ENCODE results near the gene AGXT.
"Not testable (repeated sequence)": the region's sequence is repeated elsewhere in the genome, so short reads cannot be mapped to it uniquely, and the experiment has no call there.

AGXT gene

DNA sequence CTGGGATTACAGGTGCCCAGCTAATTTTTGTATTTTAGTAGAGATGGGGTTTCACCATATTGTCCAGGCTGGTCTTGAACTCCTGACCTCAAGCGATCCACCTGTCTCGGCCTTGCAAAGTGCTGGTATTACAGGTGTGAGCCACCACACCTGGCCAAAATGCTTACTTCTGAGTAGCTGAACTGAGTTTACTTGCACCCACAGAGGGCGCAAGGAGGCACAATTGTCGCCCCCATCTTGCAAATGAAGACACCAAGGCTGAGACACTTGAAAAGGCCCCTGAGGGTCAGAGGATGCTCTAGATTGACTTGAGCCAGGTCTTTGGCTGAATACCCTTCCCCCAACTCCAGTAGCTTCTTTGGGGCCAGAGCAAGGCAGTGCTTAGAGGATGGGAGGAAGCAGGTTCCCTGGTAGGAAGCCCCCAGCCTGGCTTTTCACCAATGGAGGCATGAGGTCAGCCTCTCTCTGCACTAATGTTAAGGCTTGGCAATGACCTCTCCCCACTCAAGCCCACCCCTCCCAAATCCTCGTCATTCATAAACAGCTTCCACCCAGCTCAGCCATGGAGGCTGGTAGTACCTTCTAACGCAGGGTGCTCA, 34.1 kb upstream of the AGXT start:
- DNase-seq (ENCODE audit: extremely low read depth, low read depth), result no peak

DNA sequence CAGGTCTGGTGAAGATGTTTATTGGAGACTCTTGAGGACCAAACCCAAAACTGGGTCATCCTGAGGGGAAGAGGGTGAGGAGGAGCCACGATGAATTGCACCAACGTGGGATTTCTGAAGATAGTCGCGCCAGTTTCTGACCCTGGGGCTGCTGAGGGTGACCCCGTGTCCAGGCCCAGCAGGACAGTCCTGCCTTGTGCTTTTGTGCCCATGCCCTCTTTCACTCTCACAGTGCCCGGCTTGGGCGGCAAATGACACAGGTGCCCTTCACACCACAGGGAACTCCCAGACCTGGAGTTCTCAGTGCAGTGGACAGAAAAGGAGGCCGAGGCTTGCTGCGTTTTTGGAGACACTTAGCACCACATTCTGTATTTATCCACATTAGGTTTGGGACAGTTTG, 33.1 kb upstream of the AGXT start:
- TF ChIP-seq, protein P1, sequence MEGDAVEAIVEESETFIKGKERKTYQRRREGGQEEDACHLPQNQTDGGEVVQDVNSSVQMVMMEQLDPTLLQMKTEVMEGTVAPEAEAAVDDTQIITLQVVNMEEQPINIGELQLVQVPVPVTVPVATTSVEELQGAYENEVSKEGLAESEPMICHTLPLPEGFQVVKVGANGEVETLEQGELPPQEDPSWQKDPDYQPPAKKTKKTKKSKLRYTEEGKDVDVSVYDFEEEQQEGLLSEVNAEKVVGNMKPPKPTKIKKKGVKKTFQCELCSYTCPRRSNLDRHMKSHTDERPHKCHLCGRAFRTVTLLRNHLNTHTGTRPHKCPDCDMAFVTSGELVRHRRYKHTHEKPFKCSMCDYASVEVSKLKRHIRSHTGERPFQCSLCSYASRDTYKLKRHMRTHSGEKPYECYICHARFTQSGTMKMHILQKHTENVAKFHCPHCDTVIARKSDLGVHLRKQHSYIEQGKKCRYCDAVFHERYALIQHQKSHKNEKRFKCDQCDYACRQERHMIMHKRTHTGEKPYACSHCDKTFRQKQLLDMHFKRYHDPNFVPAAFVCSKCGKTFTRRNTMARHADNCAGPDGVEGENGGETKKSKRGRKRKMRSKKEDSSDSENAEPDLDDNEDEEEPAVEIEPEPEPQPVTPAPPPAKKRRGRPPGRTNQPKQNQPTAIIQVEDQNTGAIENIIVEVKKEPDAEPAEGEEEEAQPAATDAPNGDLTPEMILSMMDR (IDR thresholded peaks at IDR 0.05; ENCODE audit: low read depth, low read length), result no peak
- DNase-seq (ENCODE audit: extremely low read depth, low read depth), result no peak

More for the DNA sequence above, 34.1 kb upstream of the AGXT start:
- TF ChIP-seq, protein P1 (IDR thresholded peaks at IDR 0.05; ENCODE audit: low read depth, low read length), result no peak

DNA sequence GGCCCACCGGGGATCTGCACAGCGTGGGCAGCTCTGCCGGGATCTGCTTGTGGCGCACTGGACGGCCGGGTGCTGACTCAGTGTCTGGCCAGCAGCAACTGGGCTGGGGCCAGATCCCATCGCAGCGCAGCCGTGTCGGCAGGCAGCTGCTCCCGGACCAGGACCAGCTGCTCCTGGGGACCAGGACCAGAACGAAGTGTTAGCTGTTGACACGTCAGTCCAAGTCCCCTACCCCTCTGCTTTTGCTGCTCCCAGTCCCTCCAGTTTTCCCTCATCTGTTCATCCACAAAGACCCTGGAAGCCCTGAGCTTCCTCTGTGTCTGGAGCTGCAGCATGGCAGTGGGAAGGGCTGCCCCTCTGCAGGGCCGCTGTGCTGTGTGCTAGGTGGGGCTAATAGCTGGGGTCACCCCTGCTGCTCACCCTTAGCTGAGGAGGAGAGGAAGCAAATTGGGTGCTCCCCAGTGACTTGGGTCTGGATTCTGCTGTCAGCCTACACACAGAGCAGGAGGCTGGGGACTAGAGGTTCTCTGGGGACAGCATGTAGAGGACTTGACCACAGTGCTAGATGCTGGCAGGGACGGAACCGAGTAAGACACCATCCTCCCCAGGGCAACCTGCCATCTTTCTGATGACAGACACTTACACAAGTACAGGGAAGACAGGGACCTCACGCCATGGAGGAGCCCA, 31.7 kb upstream of the AGXT start:
- TF ChIP-seq, protein P1 (IDR thresholded peaks at IDR 0.05; ENCODE audit: low read depth, low read length), result no peak
- DNase-seq (ENCODE audit: extremely low read depth, low read depth), result no peak

DNA sequence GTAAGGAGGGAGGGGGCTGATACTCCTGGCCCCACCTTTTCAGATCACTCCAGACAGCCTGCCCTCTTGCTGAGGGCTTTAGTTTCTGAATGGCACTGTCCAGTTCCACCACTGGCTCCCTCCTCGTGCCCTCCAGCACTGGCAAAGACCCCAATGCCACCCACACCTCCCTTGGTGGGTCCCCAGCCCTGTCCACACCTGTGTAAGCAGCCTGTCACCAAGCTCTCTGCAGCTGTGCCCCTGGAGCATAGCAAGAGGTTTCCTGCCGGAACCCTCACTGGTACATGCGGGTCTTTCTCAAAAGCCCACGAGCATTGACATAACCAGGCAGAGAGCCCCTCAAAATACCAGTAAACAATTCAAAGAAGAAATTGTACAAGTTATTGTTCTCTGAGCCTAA, 31.0 kb upstream of the AGXT start:
- TF ChIP-seq, protein P1 (IDR thresholded peaks at IDR 0.05; ENCODE audit: low read depth, low read length), result no peak
- DNase-seq (ENCODE audit: extremely low read depth, low read depth), result no peak

DNA sequence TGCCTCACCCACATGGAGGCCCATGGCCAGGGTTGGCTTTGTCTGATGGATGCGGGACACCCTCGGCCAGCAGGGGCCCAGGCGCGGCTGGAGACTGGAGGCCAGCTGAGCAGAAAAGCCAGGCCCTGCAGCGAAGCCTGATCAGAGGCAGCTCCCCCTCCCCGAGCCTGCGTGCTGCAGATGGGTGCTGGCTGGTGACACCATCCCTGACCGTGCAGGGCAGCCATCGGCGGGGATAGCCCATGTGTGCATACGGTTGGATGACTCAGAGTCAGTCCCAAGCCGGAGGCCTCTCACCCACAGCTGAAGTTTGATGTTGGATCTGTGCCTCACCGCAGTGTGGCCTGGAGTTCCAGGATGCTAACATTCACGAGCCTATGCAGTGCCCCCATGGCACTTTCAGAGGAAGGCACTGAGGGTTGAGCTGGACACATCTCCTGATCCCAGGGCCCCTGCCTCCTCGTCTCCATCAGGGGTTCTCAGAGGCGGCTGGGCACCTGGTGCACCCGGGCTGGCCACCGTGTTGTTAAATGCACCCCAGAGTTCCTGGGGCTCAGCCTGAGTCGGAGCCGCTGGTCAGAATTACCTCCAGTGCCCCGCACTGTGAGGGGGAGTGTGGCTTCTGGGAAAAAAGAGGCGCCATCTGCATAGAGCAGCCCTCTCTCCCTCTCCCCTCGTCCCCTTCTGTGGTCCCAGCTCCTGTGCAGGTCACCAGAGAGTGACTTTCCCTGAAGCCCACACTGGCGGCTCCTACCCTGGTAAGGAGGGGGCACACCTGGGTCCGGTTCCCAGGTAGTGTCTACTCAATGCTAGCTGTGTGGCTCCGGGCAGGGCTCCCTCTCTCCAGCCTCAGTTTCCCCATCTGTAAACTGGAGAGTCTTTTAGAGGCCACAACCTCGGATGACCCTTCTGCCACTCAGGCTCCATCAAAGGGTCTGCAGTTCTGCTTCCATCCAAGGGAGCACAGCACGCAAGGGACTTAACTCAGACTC, 29.2 kb upstream of the AGXT start:
- TF ChIP-seq, protein P1 (IDR thresholded peaks at IDR 0.05; ENCODE audit: low read depth, low read length), result no peak
- no peak for DNase-seq (ENCODE audit: extremely low read depth, low read depth)

DNA sequence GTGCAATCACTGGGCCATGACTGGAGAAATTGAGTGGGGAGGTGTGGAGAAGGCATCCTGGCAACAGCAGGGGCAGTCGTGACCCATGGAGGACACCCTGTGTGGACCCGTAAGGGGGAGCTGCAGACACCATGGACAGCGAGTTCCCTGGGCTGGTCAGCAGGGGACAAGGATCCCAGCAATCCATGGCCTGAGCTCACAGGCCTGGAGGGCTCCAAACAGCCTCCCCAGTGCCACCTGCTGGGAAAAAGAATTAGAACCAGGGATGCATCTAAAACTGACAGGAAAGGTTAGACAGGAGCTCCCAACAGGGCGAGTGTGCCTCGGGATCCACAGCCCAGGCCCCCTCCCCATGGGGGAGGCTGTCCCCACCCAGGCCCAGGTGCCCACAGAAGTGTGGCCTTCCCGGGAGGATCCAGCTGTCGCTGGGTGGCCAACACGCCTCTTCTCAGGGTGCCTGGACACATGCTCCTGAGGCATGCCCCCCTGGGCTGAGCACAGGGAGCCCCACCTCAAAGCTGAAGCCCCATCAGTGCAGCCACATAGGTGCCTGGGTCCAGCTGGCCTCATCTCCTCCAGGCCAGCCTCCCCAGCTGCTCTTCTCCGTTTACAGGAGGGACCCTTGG, 28.1 kb upstream of the AGXT start:
- TF ChIP-seq, protein P1 (IDR thresholded peaks at IDR 0.05; ENCODE audit: low read depth, low read length), result peak; percentile 60
- DNase-seq (ENCODE audit: extremely low read depth, low read depth), result no peak

DNA sequence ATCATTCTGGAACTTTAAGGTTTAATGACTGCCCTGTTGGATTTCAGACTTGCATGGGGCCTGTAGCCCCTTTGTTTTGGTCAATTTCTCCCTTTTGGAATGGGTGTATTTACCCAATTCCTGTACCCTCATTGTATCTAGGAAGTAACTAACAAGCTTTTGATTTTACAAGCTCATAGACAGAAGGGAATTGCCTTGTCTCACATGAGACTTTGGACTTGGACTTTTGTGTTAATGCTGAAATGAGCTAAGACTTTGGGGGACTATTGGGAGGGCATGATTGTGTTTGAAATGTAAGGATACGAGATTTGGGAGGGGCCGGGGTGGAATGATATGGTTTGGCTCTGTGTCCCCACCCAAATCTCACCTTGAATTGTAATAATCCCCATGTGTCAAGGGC, 22.3 kb upstream of the AGXT start:
- not testable (repeated sequence) for DNase-seq (ENCODE audit: extremely low read depth, low read depth)
